ENCODE results near the gene TSPOAP1.

The TSPOAP1 gene

GRCh38 chr17:58357312-58358297 is 29.0 kb upstream of the TSPOAP1 start:
- no peak for TF ChIP-seq JUND (IDR thresholded peaks at IDR 0.05; ENCODE audit: low read depth)
- in situ Hi-C loops (cut with HindIII; ENCODE audit: low pct_unique_long_range_greater_than_20kb, low sequenced_read_pairs), result no loop called here
- DNase-seq (ENCODE audit: low read depth in 1 of 2, low spot score in 1 of 2), result no peak

DNA sequence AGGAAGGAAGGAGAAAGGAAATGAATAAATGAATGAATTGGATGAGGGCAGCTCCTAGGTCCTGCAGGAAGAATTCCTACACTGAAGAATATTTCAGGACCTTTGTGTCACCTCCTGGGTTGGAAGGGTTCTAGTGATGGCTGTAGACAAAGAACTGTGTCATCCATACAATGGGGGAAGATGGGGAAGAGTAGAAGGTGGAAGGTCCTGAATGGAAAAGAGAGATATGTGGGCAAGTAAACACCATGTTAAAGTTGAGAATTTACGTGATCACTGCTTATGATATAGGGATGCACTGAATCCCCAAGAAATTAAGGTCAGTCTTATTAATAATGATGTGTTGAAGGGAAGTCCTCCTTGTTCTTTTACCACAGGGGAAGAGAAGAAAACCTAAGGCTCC is 27.6 kb upstream of the TSPOAP1 start:
- in situ Hi-C loops (cut with HindIII; ENCODE audit: low pct_unique_long_range_greater_than_20kb, low sequenced_read_pairs), result no loop called here
- no peak for TF ChIP-seq JUND (IDR thresholded peaks at IDR 0.05; ENCODE audit: low read depth)
- DNase-seq (ENCODE audit: low read depth in 1 of 2, low spot score in 1 of 2), result no peak

DNA sequence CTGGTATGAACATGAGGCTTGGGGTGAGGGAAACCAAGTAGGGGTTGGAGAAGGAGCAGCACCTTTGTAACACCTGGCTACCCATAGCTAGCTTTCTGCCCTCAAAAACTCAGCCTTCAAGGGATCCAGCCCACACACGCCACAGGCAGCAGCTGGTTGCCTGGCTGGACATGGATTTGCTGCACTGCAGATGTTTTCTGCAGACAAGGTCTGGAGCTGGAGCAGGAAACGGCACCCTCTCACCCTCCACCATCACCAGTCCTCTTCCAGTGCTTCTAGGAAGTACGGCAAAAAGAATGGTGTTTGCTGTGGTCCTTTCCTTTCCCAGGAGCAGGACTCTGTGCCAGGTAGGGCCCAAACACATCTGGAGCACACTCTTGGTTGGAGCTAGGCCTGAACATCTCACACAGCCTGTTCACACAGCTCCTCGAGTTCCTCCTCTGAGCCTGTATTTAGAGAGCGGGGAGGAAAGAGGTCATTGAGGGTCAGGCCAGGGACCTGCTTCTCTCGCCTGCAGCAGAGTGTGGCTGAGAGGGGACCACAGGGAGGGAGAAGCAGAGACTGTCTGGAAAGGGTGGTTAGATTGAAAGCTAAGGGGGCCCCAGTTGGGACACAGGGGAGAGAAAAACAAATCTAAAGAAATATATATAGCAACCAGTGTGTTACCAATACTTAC is 26.1 kb upstream of the TSPOAP1 start:
- TF ChIP-seq JUND (IDR thresholded peaks at IDR 0.05; ENCODE audit: low read depth), result no peak
- no peak for DNase-seq (ENCODE audit: low read depth in 1 of 2, low spot score in 1 of 2)
- in situ Hi-C loops (cut with HindIII; ENCODE audit: low pct_unique_long_range_greater_than_20kb, low sequenced_read_pairs), result no loop called here

GRCh38 chr17:58353389-58353825 is 24.8 kb upstream of the TSPOAP1 start:
- TF ChIP-seq JUND (IDR thresholded peaks at IDR 0.05; ENCODE audit: low read depth), result no peak
- no peak for DNase-seq (ENCODE audit: low read depth in 1 of 2, low spot score in 1 of 2)
- in situ Hi-C loops (cut with HindIII; ENCODE audit: low pct_unique_long_range_greater_than_20kb, low sequenced_read_pairs), result no loop called here

- peak; percentile 42 to 51 for DNase-seq (ENCODE audit: low read depth in 1 of 2, low spot score in 1 of 2)
- TF ChIP-seq JUND (IDR thresholded peaks at IDR 0.05; ENCODE audit: low read depth), result no peak
- in situ Hi-C loops (cut with HindIII; ENCODE audit: low pct_unique_long_range_greater_than_20kb, low sequenced_read_pairs), result no loop called here
These were observed 24.2 kb upstream of the TSPOAP1 start for GRCh38 chr17:58352596-58353388.

DNA sequence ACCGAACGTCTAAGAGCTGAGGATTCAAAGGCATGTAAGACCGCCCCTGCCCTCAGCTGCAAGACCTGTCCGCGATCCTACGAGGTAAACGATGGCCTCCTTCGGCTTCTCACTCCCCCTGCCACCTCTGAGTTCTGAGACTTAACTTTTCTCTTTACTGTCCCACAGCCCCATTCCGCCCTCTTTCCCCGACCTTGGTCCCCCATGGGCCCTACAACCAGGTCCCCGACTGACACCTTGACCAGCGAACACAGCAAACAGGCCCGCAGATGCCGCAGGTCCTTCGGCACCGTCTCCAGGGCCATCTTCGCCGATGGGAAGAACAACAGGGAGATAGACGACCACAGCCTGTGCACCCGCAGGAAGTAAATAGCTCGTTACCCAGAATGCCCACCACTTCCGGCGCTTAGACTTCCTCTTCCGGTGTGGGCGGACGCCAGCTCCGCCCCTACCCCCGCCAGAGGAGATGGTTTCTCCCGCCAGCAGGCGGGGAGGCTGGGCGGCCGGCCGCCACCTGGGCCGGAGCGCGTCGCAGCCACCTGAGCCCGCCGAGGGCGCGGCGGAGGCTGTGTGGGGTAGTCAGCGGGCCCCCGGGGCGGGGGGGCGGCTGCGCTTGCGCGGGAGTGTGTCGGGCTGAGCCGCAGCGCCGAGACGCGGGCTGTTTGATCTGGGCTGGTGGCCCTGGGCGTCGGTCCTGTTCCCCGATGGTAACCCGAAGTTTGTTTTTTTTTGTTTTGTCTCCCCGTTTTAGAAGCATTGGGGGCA is 23.4 kb upstream of the TSPOAP1 start, which contains the start of gene SUPT4H1:
TSS of gene SUPT4H1 (minus strand) at position 371 of the 765 bp plus-strand sequence. CDS start at position 305, 66 bp downstream.
- TF ChIP-seq JUND (IDR thresholded peaks at IDR 0.05; ENCODE audit: low read depth), result no peak
- in situ Hi-C loops (cut with HindIII; ENCODE audit: low pct_unique_long_range_greater_than_20kb, low sequenced_read_pairs), result no loop called here
- DNase-seq (ENCODE audit: low read depth in 1 of 2, low spot score in 1 of 2), result peak; percentile 94 to 98

DNA sequence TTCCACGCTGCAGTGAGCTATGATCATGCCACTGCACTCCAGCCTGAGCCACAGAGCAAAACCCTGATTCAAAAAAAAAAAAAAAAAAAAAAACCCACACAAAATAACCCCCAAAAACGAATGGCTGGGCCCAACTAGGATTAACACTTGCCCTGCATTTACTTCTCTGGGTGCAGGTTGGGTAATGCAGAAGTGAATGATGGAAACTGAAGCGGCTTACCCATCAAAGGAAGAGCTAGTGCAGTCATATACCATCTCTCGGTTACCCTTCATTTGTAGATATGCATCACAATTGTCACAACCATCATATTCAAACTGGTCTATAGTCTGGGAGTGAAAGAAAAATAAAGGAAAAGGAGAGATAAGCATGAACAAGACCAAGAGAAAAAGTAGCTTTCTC is 22.6 kb upstream of the TSPOAP1 start:
- DNase-seq (ENCODE audit: low read depth in 1 of 2, low spot score in 1 of 2), result no peak
- in situ Hi-C loops (cut with HindIII; ENCODE audit: low pct_unique_long_range_greater_than_20kb, low sequenced_read_pairs), result no loop called here
- no peak for TF ChIP-seq JUND (IDR thresholded peaks at IDR 0.05; ENCODE audit: low read depth)

- in situ Hi-C loops (cut with HindIII; ENCODE audit: low pct_unique_long_range_greater_than_20kb, low sequenced_read_pairs), result no loop called here
- DNase-seq (ENCODE audit: low read depth in 1 of 2, low spot score in 1 of 2), result no peak
- no peak for TF ChIP-seq JUND (IDR thresholded peaks at IDR 0.05; ENCODE audit: low read depth)
These were observed 19.4 kb upstream of the TSPOAP1 start for GRCh38 chr17:58348038-58348437.

- no peak for DNase-seq (ENCODE audit: low read depth in 1 of 2, low spot score in 1 of 2)
- in situ Hi-C loops (cut with HindIII; ENCODE audit: low pct_unique_long_range_greater_than_20kb, low sequenced_read_pairs), result no loop called here
- TF ChIP-seq JUND (IDR thresholded peaks at IDR 0.05; ENCODE audit: low read depth), result no peak
These were observed 16.9 kb upstream of the TSPOAP1 start for GRCh38 chr17:58345500-58345899.

- no peak for TF ChIP-seq JUND (IDR thresholded peaks at IDR 0.05; ENCODE audit: low read depth)
- in situ Hi-C loops (cut with HindIII; ENCODE audit: low pct_unique_long_range_greater_than_20kb, low sequenced_read_pairs), result no loop called here
- no peak for DNase-seq (ENCODE audit: low read depth in 1 of 2, low spot score in 1 of 2)
These were observed 16.2 kb upstream of the TSPOAP1 start for GRCh38 chr17:58344791-58345157.

- no peak for TF ChIP-seq JUND (IDR thresholded peaks at IDR 0.05; ENCODE audit: low read depth)
- in situ Hi-C loops (cut with HindIII; ENCODE audit: low pct_unique_long_range_greater_than_20kb, low sequenced_read_pairs), result no loop called here
- DNase-seq (ENCODE audit: low read depth in 1 of 2, low spot score in 1 of 2), result no peak
These were observed 15.6 kb upstream of the TSPOAP1 start for GRCh38 chr17:58344047-58344790.
